MM.1S (cell line): ENCODE data around the gene SLC38A3.

Experiments
- DNase-seq: peaks from one replicate; pipeline ENCODE4 v3.0.0-alpha.2; 2015
- H2AFZ ChIP-seq: fragments of 300-600 bp; sonication (generic); 2 replicates; pipeline ENCODE4 v1.6.0; 2016; ENCODE audit warnings: antibody characterized with exemption, low read length
- H3F3A ChIP-seq: fragments of 300-600 bp; sonication (generic); 2 replicates; pipeline ENCODE4 v1.6.1; 2016; ENCODE audit warnings: mild to moderate bottlenecking, antibody characterized with exemption, low read length, moderate library complexity, mixed read lengths; ENCODE audit not compliant: insufficient read depth
- H3K27ac ChIP-seq: fragments of 300-600 bp; sonication (generic); 2 replicates; pipeline ENCODE4 v1.5.1; 2016; ENCODE audit warnings: mild to moderate bottlenecking, low read length
- H3K27me3 ChIP-seq: fragments of 300-600 bp; sonication (generic); replicated peaks from 2 replicates; pipeline ENCODE4 v1.6.0; 2016; ENCODE audit warnings: low read length; ENCODE audit not compliant: insufficient read depth
- H3K36me3 ChIP-seq: fragments of 300-600 bp; sonication (generic); replicated peaks from 2 replicates; pipeline ENCODE4 v1.6.1; 2016; ENCODE audit warnings: mild to moderate bottlenecking, low read length, mixed read lengths; ENCODE audit not compliant: insufficient read depth
- H3K4me1 ChIP-seq: fragments of 300-600 bp; sonication (generic); 2 replicates; pipeline ENCODE4 v1.6.1; 2016; ENCODE audit warnings: low read length, mixed read lengths
- H3K4me2 ChIP-seq: fragments of 300-600 bp; sonication (generic); 2 replicates; pipeline ENCODE4 v1.6.0; 2016; ENCODE audit warnings: low read depth, low read length
- H3K4me3 ChIP-seq: fragments of 300-600 bp; sonication (generic); 2 replicates; pipeline ENCODE4 v1.5.1; 2016; ENCODE audit warnings: low read length, mixed read lengths
- H3K79me2 ChIP-seq: fragments of 300-600 bp; sonication (generic); 2 replicates; pipeline ENCODE4 v1.6.1; 2016; ENCODE audit warnings: mixed run types, low read length, mixed read lengths
- H3K9ac ChIP-seq: fragments of 300-600 bp; sonication (generic); 2 replicates; pipeline ENCODE4 v1.6.1; 2016; ENCODE audit warnings: low read length, mixed read lengths
- H3K9me2 ChIP-seq: fragments of 300-600 bp; sonication (generic); replicated peaks from 2 replicates; pipeline ENCODE4 v1.6.1; 2016; ENCODE audit warnings: mild to moderate bottlenecking, low read length, mixed read lengths; ENCODE audit not compliant: insufficient read depth
- H3K9me3 ChIP-seq: fragments of 300-600 bp; sonication (generic); replicated peaks from 2 replicates; pipeline ENCODE4 v1.6.1; 2016; ENCODE audit warnings: mild to moderate bottlenecking, low read length, mixed read lengths; ENCODE audit not compliant: insufficient read depth
- H4K20me1 ChIP-seq: fragments of 300-600 bp; sonication (generic); 2 replicates; pipeline ENCODE4 v1.6.1; 2016; ENCODE audit warnings: mild to moderate bottlenecking, low read length, moderate library complexity, mixed read lengths; ENCODE audit not compliant: insufficient read depth
- EZH2 ChIP-seq: fragments of 300-600 bp; sonication (generic); optimal IDR thresholded peaks from 2 replicates; pipeline ENCODE3; 2017; ENCODE audit warnings: low read depth, mild to moderate bottlenecking, antibody characterized with exemption, low read length, mixed read lengths
- EZH2phosphoT487 ChIP-seq: fragments of 300-600 bp; sonication (generic); IDR thresholded peaks from 2 replicates; pipeline ENCODE4 v1.6.1; 2018; ENCODE audit warnings: antibody characterized with exemption, low read length
- TF ChIP-seq, protein P1 (sequence below): fragments of 300-600 bp; sonication (generic); IDR thresholded peaks from 2 replicates; pipeline ENCODE4 v1.5.1; 2016; ENCODE audit warnings: antibody characterized with exemption, low read length, mixed read lengths

SLC38A3 gene

DNA sequence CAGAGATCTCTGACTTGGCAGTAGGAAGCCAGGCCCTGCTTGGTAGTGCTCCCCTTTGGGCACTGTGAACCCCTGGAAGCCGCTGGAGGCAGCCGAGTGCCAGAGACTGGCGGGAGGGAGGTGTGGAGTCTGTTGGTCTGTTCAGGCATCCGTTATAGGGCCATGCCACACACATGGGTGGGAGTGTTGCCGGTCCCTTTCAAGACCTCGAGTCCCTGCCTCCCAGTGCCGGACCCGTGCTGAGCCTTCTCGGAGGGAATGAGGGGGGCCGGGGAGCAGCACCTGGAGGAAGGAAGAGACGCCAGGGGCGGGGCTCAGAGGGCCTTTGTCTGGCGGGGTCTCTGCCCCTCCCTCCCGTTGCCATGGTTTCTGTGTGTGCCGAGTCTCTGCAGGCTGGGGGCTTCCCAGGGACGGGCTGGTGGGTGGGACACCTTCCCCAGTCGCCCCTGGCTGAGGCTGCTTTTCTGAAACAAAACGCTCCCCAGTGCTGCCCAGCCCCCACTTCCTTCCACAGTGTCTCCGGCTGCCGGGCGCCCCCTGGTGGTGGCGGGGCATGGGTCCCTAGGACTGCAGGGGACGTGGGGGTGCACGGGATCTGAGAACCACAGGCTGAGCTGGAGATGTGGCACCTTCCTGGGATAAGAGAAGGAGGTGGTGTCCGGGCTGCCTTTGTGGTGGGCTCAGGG is 40.9 kb downstream of the SLC38A3 start:
- H3K36me3 ChIP-seq: no peaks in the 10 kb centered on the region
- H3K9me2 ChIP-seq: no peaks in the 10 kb centered on the region
- H3K4me1 ChIP-seq: peaks cover 13% of the 10 kb centered on the region
- peak overlapping the region; percentile 52 for H3K4me3 ChIP-seq
- peaks cover 9% of the 10 kb centered on the region; the same call in 1 of the 2 replicates for H4K20me1 ChIP-seq
- DNase-seq: peak; percentile 85
- H3F3A ChIP-seq: peaks cover 21% of the 10 kb centered on the region
- H2AFZ ChIP-seq: peak overlapping the region; percentile 12
- no peaks in the 10 kb centered on the region for H3K27me3 ChIP-seq
- TF ChIP-seq, protein P1, sequence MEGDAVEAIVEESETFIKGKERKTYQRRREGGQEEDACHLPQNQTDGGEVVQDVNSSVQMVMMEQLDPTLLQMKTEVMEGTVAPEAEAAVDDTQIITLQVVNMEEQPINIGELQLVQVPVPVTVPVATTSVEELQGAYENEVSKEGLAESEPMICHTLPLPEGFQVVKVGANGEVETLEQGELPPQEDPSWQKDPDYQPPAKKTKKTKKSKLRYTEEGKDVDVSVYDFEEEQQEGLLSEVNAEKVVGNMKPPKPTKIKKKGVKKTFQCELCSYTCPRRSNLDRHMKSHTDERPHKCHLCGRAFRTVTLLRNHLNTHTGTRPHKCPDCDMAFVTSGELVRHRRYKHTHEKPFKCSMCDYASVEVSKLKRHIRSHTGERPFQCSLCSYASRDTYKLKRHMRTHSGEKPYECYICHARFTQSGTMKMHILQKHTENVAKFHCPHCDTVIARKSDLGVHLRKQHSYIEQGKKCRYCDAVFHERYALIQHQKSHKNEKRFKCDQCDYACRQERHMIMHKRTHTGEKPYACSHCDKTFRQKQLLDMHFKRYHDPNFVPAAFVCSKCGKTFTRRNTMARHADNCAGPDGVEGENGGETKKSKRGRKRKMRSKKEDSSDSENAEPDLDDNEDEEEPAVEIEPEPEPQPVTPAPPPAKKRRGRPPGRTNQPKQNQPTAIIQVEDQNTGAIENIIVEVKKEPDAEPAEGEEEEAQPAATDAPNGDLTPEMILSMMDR: peak; percentile 93
- TF ChIP-seq EZH2: no peak
- TF ChIP-seq EZH2phosphoT487: no peak
- no peaks in the 10 kb centered on the region for H3K9me3 ChIP-seq
- peak overlapping the region; percentile 47; the same call in 1 of the 2 replicates for H3K9ac ChIP-seq
- peak overlapping the region; percentile 74 for H3K4me2 ChIP-seq
- peaks cover 94% of the 10 kb centered on the region for H3K79me2 ChIP-seq
- H3K27ac ChIP-seq: peak overlapping the region; percentile 81

DNA sequence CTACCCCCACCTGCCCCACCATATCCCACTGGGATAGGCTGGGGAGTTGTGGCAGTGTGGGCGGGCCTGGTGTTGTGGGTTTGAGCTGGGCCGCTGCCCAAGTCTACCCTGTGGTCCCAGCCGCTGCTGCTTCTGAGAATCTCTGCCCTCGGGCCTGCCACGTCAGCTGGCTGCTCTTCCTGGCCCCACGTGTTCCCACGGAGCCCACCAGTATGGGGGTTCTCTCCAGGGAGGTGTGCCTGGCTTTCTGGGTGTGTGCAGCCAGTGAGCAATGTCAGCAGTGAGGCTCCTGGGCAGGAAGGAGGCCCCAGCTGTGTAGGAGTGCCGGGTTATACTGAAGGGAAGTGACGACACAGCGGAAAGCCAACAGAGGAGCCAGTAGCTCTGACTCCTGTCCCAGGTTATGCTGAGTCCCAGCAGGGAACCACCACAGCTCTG is 41.5 kb downstream of the SLC38A3 start:
- peaks cover 13% of the 10 kb centered on the region for H3K4me1 ChIP-seq
- TF ChIP-seq EZH2: no peak
- TF ChIP-seq, protein P1: no peak
- no peak for TF ChIP-seq EZH2phosphoT487
- peak overlapping the region; percentile 81 for H3K27ac ChIP-seq
- H3K9me2 ChIP-seq: no peaks in the 10 kb centered on the region
- H3K9ac ChIP-seq: peak overlapping the region; percentile 47; the same call in 1 of the 2 replicates
- peaks cover 94% of the 10 kb centered on the region for H3K79me2 ChIP-seq
- peak overlapping the region; percentile 74 for H3K4me2 ChIP-seq
- H4K20me1 ChIP-seq: peaks cover 9% of the 10 kb centered on the region; the same call in 1 of the 2 replicates
- H2AFZ ChIP-seq: peak overlapping the region; percentile 12
- no peaks in the 10 kb centered on the region for H3K9me3 ChIP-seq
- H3F3A ChIP-seq: peaks cover 21% of the 10 kb centered on the region
- no peaks in the 10 kb centered on the region for H3K27me3 ChIP-seq
- no peaks in the 10 kb centered on the region for H3K36me3 ChIP-seq
- DNase-seq: peak; percentile 85
- H3K4me3 ChIP-seq: peak overlapping the region; percentile 52

DNA sequence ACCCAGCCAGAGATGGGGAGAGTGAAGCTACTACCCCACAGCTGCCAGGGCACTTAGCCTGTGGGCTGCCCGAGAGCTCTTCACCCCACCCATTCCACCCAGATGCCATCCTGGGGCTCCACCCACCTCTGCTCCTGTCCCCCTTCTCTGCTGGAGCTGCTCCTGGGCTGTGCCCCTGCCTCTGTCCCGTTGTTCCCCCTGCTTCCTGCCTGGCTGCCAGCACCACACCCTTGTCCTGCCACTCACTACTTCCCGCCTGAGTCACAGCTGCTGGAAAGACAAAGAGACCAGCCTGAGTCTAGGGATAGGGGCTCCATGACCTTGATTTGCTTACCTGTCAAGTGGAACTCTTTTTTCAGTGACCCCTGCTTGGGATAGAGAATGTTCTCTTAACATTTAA is 43.3 kb downstream of the SLC38A3 start:
- Histone ChIP-seq H3K9ac (no peak overlapping the region), H3K79me2 (peaks cover 83% of the 10 kb centered on the region), H2AFZ (no peak overlapping the region), H3K9me3 (no peaks in the 10 kb centered on the region), H3K4me1 (peaks cover 13% of the 10 kb centered on the region), H3K27ac (no peak overlapping the region), H3K4me3 (no peak overlapping the region), H3K27me3 (no peaks in the 10 kb centered on the region), H3K36me3 (no peaks in the 10 kb centered on the region), H3K9me2 (no peaks in the 10 kb centered on the region), H3K4me2 (no peak overlapping the region), H3F3A (peaks cover 21% of the 10 kb centered on the region), H4K20me1 (peaks cover 9% of the 10 kb centered on the region; the same call in 1 of the 2 replicates)
- no peak for DNase-seq
- TF ChIP-seq EZH2phosphoT487 (no peak), EZH2 (no peak)
- TF ChIP-seq, protein P1: no peak
